SKM-1 treated with dmso at 0.1 percent for 144 hours (cell line): ENCODE measurements around the gene RNF135.
"Not testable (repeated sequence)": the region's sequence is repeated elsewhere in the genome, so short reads cannot be mapped to it uniquely, and the experiment has no call there.

Experiments
- DNase-seq: peaks from one replicate; lab custom pipeline; 2025; ENCODE audit not compliant: unreplicated experiment; lab: John Stamatoyannopoulos, UW

The RNF135 gene

DNA sequence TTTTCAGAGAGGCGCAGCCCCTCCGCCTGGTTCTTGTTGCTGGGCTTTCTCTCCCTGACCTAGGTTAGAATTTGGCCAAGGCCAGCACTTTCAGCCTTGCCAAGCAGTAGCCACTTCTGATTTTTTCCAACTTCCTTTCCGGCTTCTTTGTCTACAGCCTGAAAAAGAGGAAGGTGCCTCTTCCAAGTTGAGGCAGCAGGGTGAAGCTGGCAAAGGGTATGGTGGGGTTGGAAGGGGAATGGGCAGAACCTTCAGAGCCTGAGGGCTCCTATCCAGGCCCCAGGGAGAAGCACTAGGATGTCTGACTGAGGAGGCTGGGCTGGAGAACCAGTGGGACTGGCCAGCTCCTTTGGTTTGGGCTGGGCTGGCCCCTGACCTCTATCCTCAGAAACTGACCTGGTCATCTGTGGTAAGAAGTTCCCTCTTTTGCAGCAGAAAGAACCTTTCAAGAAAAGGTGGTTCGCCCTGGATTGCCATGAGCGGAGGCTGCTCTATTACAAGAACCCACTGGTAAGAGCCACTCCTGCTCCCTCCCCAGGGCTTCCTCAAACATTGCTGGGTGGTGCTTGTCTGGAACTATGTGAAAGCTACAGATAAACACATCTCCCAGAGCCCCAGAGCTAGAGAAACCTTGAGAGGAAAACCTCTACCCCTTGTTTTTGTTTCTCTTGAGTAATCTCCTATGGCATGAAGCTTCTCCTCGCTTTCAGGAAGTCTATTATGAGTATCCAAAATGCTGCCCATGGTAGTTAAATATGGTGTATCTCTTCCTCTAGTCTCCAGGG, 16.6 kb upstream of the RNF135 start:
- DNase-seq = peak; percentile 72

GRCh38 chr17:30956764-30957374, 14.0 kb upstream of the RNF135 start:
- DNase-seq = no peak

DNA sequence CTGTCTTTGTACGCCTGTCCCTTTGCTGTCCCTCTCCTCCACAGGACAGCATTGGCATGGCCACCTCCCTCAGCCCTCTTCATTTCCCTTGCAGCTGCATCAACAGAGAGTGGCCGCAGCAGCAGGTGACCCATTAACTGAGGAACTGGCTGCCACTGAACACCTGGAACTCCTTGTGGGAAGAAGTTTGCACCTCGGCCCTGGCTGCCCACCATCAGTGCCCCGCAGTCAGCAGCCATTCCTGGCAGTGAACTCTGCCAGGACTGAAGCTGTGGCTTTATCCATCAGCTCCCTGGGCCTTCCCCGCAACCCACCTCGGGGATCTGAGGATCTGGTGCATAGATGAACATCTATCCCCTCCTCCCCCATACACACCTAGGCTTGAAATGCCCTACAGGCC, 13.1 kb upstream of the RNF135 start:
- DNase-seq = no peak

GRCh38 chr17:30958187-30958586, 12.7 kb upstream of the RNF135 start:
- peak; percentile 90 for DNase-seq

- DNase-seq = no peak
Measured at GRCh38 chr17:30961209-30962188, 9.3 kb upstream of the RNF135 start.

DNA sequence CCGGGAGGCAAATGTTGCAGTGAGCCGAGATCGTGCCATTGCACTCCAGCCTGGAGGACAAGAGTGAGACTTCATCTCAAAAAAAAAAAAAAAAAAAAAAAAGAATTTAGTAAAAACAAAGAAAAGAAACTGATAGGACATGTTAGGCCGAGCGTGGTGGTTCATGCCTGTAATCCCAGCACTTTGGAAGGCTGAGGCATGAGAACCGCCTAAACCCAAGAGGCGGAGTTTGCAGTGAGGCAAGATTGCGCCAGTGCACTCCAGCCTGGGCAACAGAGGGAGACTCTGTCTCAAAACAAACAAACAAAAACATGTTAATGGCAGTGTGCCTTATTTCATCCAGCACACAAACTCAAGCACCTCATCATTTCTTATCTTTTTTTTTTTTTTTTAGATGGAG, 6.5 kb upstream of the RNF135 start:
- DNase-seq = not testable (repeated sequence)

GRCh38 chr17:30964876-30965275, 6.0 kb upstream of the RNF135 start:
- DNase-seq = no peak

GRCh38 chr17:30965686-30966085, 5.2 kb upstream of the RNF135 start:
- no peak for DNase-seq

DNA sequence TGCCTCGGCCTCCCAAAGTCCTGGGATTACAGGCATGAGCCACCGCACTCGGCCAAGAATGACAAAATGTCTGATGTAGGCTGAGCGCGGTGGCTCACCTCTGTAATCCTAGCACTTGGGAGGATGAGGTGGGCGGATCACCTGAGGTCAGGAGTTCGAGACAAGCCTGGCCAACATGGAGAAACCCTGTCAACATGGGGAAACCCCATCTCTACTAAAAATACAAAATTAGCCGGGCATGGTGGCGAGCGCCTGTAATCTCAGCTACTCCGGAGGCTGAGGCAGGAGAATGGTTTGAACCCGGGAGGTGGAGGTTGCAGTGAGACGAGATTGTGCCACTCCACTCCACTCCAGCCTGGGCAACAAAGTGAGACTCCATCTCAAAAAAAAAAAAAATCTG, 2.9 kb upstream of the RNF135 start:
- DNase-seq = not testable (repeated sequence)

- no peak for DNase-seq
Measured at GRCh38 chr17:30969989-30970830, 629 bp upstream of the RNF135 start.

GRCh38 chr17:30975042-30975820, 4.4 kb downstream of the RNF135 start:
- DNase-seq = no peak

- not testable (repeated sequence) for DNase-seq
Measured at GRCh38 chr17:30979919-30980318, 9.1 kb downstream of the RNF135 start.

DNA sequence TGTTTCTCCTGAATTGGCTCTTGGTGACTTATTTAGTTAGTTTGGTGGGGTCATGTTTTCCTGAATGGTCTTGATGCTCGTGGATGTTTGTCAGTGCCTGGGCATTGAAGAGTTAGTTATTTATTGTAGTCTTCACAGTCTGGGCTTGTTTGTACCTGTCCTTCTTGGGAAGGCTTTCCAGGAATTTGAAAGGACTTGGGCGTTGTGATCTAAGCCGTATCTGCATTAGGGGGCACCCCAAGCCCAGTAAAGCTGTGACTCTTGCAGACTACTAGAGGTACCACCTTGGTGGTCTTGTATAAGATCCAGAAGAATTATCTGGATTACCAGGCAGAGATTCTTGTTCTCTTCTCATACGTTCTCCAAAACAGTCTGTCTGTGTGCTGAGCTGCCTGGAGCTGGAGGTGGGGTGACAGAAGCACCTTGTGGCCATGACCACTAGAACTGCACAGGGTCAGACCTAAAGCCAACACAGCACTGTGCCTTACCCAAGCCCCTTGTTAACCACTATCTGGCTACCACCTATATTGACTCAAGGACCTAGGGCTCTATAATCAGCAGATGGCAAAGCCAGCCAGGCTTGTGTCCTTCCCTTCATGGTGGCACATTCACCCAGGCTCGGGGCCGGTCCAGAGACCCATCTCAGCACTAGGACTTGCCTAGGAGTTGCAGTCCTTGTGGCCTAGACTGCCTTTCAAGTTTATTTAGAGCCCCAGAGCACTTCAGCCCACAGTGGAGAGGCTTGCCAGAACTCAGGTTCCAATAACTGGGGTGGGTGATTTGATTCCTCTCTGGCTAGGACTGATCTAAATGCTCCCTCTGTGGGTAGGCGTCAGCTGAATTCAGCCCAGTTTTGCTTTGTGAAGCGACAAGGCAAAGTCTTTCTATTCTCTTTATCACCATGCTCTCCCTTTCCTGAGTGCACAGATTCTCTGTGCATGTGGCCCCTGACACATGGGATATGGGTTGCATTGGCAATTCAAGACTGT, 11.0 kb downstream of the RNF135 start:
- no peak for DNase-seq

DNA sequence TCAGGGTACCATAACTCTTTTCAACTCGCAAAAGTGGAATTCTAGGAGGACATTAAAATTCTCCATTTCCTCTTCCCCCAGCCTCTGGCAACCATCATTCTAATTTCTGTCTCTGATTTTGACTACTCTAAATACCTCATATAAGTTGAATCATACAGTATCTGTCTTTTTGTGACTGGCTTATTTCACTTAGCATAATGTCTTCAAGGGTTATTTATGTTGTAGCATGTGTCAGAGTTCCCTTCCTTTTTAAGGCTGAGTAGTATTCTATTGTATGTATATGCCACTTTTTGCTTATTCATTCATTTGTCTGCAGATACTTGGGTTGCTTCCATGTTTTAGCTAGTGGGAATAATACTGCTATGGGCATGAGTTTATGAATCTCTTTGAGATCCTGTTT, 12.0 kb downstream of the RNF135 start:
- no peak for DNase-seq

GRCh38 chr17:30990458-30990857, 19.6 kb downstream of the RNF135 start:
- no peak for DNase-seq

DNA sequence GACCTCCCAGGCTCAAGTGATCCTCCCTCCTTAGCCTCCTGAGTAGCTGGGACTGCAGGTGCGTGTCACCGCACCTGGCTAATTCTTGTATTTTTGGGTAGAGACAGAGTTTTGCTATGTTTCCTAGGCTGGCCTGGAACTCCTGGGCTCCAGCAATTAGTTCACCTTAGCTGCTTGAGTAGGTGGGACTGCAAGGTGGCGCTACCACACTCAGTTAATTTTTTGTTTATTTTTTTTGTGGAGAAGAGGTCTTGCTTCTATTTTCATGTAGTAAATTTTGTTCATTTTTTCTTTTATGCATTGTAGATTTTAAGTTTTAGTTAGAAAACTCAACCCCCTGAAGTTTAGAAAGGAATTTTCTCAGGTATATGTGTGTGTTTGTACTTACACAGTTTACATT, 21.7 kb downstream of the RNF135 start:
- no peak for DNase-seq

- no peak for DNase-seq
Measured at GRCh38 chr17:30995347-30995746, 24.5 kb downstream of the RNF135 start.

- DNase-seq = no peak
Measured at GRCh38 chr17:30996486-30996885, 25.6 kb downstream of the RNF135 start.

DNA sequence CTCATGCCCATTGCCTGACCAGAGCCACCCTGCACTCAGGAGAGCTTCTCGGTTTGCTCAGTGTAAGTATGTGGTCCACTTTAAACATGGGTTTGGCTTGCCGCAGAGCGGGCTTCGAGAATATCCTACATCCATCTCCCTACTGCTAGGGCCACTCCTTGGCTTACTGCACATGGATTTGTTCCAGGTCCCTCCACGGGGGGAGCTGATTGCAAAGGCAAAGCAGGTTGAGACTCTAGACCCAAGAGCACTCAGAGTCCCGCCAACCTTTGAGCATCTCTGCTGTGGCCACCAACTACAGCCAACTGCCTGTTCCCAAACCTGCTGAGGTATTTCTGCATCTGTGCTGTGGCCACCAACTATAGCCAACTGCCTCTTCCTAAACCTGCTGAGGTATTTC, 26.4 kb downstream of the RNF135 start:
- DNase-seq = no peak
